DLD1 (cell line): Measurements from ENCODE around the gene SLC7A6.

Experiments used
- in situ Hi-C: cut with HindIII; loops from 2 replicates; pipeline ENCODE4 v1.10.0; 2017; ENCODE audit warnings: low sequenced_read_pairs

SLC7A6 gene

DNA sequence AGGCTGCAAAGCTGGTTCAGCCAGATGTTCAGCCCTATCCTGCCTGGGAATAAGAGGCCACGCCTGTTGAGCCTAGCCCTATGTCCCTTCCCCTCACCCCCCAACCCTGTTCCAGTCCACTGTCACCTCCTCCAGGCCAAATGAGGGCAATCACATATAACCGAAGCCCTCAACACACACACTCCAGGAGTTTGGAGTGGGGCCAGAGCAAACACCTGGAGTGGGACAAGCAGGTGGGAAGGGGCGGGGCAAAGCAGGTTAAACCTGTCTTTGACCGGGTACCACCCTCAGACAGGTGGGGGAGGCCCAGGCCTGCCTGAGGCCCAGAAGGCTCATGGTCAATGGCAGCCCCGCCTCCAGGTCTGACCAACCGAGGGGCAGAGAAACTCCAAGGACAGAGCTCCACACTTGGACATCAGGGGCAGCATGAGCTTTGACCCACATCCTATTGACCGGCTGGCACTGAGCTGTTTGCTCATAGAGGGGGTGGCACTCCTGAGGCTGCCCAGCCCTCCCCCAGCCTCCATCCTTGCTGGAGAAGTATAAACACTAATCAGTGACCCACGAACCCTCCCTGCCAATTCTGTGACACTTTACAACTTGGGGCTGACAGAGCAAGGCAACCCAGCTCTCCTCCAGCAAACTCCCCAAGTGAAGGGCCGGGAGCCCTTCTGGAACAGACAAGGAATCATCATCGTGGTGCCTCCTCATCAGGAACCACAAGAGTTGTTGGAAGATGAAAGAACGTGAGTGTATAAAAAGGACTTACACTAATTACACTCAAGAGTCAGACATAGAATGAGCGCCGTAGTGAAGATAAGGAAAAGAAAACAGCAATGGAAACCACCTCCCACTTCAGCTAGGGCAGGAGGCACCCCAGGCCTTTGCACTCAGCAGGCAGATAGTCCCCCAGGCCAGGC lies 29.9 kb upstream of the SLC7A6 start:
- in situ Hi-C loops, result no loop called here

DNA sequence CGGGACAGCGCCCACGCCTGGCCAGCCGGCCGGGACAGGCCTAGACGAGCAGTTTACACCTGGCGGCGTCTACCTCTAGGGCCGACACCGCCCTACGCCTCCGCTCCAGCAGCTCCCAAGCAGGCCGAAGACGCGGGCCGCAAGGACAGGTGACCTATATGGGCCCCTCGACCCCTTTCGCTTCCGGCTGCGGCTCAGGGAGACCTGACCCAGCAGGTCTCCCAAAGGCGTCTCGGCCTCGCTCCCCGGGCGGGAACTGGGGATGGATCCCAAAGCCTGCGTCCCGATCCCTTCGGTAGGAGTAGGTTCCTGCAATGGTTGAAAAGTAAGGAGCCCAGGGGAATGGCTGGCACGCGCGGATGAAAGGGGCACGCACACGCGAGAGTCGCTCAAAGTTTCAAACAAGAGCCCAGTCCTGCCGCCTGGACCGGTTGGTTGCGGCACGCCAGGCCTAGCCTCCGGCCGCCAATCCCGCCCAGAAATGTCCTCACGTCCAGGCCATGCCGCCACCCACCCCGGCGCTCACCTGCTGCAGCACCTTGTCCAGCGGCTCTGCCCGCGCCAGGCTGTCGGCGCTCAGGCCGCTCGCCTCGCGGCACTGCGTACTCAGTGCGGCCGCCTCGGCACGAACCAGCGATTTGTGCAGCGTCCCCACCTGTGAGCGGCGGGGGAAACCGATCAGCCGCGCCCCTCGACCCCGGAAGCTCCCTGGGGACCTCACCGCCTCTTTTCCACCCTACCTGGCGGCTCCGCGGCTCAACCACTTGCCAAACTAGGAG lies 29.0 kb upstream of the SLC7A6 start:
- in situ Hi-C loops, result no loop called here

DNA sequence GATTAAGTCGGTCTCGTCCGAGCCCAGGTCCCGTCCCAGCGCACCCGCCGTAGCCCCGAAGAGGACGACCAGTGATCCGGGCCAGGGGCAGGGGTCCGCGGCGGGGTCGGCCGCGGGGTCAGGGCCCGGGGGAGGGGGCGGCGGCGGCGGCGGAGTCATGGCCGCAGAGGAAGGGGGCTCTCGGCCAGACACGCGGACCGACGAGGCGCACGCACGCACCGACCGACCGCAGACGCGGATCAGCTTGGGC lies 28.5 kb upstream of the SLC7A6 start, which contains the start of gene ESRP2:
ESRP2 (minus strand) TSS at position 241 of the 250 bp plus-strand sequence; CDS start at position 159, 82 bp downstream.
- in situ Hi-C loops, result no loop called here

DNA sequence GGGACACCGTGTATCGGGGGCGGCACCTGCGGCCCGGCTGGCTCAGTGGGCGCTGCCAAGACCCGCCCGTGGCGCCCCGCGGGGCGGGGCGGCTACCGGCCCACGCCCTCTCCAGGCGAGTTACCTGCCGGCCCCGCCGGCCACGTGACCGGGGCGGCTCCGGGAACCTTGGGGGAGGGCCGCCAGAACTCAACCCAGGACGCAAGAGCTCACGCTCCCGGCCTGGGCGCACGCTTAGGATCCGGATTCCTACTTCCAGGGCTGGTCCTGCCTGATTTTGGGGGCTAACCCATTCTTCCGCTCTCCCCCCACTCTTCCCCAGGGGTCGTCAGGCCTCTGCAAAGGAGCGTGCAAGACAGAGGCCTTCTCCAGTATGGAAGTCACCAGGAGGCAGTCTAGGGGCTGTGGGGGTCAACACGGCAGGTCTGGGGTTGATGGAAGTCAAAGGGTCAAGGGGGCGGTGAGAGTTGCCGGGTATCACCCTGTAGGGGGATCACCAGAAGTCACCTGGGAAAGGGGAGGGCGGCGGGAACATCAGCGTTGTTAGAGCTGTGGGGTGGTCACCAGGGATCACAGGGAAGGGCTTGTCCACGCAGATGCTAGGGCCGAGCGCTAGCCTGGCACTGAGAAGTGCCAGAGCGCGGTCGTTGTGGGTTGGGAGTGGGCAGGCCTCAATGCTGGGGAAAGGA lies 28.0 kb upstream of the SLC7A6 start:
- in situ Hi-C loops, result no loop called here

DNA sequence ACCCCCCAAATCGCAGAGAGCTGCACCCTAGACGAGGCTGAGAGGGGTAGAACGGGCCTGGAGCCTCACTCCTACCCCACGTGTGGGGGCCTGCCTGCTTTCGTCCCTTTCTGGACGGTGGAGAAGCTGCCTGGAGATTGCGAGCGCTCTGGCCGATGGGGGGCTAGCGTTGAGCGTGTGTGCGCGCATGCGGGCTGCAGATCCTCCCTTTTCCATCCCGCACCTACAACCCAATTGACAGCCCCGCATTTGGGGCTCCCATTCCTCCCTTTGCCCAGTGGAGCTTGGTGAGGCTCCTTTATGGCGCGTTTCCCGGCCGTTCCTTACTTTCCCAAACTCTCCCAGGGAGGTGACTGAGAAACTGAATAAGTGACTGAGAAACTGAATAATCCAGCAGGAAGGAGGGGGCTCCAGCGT lies 27.5 kb upstream of the SLC7A6 start:
- in situ Hi-C loops, result no loop called here

DNA sequence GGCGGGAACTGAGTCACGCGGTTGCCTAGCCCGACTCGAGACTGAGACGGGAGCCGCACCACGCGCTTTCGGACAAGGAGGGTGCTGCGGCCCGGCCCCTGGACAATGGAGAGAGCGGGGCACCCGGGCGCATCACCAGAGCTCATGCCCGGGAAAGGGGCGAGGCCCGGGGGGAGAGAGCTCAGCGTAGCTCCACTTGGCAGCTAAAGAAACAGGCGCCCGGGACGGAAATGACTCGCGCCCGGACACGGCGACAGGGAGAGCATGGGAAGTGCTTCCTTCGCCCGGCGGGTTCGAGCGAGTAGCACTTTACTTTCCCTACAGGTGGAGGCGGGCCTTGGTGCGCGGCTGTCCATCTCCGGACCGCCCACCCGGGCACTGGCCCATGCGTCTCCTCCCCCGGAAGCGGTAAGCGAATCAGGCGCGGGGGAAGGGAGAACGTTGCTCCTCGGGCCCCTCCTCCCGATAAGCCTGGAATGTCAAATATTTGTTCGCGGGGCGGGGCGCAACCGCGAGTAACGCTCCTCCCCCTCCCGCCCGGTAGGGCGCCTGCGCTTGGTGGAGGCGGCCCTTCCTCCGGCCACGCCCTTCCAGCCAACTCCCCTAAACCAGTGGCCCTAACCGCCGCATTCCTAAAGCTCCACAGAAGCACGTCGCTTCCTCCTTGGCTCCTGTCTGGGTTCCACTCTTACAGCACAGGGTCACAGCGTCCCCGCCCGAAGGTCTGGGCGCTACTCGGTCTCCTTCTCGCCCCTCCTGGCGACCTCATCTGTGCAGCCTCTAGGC lies 26.9 kb upstream of the SLC7A6 start:
- in situ Hi-C loops, result no loop called here

DNA sequence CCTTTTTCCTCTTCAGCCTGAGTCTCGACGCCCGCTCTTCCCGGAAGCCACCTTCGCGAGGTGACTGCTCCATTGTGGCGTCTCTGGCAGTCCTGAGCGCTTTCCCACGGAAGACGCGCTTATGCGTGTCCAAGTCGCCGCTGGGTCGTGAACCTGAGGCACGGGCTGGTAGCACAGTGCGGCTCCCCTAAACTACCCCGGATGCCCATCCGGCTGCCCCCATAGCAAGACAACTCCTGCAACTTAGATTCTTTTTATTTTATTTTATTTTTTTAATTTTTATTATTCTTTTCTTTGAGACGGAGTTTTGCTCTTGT lies 26.3 kb upstream of the SLC7A6 start:
- in situ Hi-C loops, result no loop called here

DNA sequence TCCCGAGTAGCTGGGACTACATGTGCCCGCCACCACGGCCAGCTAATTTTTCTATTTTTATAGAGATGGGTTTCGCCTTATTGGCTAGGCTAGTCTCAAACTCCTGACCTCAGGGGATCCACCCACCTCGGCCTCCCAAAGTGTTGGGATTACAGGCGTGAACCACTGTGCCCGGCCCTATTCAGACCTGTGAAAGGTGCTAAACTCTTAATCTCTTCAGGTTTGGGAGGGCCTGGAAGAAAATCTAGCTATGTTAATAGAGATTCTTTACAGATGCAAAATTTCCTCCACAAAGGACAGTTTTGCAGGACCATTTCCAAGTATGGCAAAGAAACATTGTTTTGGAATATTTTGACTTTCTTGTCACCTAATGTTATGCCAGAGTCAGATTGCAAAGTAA lies 22.2 kb upstream of the SLC7A6 start:
- in situ Hi-C loops, result no loop called here

DNA sequence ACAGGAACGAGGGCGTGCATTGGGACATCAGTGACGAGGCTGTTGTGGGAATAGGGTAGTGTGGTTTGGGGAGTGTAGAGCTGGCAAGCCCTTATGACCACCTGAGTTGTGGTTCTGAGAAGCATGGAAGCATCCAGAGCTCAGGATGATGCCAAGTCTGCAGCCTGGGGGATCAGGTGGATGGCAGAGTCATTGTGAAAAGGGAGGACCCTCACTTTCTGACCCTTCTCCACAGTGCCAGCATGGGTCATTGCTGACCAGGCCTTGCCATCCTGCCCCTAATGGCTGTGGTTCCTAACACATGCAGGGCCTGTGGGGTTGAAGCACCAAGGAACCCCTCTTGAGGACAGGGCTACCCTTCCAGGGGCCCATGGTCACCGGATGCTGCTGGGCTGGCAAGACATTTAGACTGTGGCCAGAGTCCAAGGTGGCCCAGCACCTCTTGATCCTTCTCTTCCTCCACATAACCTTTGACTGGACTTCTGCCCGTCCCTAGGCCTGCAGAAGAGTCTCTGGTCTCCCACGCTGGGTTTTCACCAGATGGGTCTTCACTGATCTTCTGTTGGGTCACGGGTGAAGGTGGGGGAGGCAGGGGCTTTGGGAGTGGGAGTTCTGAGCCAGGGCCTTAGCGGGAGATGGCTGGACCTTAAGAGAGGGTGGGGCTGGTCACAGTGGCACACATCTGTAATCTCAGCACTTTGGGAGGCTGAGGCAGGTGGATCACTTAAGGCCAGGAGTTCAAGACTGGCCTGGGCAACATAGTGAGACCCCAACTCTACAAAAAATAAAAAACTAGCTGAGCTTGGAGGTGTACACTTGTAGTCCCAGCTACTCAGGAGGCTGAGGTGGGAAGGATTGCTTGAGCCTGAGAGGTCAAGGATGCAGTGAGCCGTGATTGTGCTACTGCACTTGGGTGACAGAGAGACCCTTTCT lies 21.1 kb upstream of the SLC7A6 start:
- in situ Hi-C loops, result no loop called here

DNA sequence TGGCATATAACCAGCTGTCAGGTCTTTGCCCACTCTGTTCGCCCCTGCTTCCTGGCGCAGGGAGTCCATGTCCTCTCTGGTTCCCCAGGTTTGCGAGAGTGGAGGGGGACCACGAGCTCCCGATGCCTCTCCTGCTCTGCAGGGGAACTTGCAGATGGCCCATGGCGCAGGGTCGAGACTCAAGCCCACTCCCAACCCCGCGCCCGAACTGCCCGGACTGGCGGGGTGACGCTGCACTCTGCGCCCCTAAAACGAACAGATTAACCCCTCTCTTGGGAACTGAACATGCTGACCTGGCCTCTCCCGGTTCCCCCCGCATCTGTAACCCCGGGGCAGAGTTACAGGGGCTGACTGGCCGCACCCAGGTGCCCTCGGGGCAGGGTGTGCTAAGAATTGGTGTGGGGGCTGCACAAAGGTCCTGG lies 19.8 kb upstream of the SLC7A6 start:
- in situ Hi-C loops, result no loop called here

DNA sequence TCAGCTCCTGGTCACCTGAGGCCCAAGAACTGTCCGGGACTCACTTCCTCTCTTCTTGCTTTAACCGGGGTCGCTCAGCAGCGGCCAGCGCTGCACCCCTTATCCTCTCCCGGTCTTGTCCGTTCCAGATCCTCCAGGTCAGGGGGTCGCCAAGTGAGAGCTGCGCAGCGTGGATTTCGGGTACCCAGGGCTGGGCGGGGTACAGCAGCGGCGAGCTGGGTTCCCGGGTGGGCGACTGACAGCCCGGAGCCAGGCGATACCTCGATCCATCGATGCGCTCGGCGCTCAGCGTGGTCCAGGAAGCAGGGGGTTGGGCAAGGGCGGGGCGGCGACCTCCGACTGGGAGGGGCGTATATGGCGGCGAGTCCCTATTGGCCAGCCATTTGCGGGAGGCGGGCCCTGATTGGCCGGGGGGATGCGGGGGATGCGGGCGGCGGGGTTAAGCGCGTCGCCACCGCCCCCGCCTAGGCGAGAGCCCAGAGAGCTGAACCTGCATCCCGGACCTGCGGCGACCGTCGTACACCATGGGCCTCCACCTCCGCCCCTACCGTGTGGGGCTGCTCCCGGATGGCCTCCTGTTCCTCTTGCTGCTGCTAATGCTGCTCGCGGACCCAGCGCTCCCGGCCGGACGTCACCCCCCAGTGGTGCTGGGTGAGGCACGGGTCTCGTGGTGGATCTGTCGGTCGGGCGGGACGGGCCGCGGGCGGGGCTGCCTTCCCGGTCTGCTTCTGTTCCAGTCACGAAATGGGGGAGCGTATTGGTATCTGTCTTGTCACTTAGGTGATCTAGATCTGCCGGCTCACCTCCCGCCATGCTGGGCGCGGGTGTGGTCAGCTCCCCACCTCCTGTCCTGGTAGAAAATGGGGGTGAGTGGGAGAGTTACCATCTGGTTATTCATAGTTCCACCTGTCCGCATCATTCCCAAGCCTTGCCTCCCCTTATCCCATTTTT lies 19.1 kb upstream of the SLC7A6 start, which contains the start of gene PLA2G15:
PLA2G15 (plus strand) TSS at position 471 of the 951 bp plus-strand sequence; CDS start at position 525, 54 bp downstream.
- in situ Hi-C loops, result no loop called here

DNA sequence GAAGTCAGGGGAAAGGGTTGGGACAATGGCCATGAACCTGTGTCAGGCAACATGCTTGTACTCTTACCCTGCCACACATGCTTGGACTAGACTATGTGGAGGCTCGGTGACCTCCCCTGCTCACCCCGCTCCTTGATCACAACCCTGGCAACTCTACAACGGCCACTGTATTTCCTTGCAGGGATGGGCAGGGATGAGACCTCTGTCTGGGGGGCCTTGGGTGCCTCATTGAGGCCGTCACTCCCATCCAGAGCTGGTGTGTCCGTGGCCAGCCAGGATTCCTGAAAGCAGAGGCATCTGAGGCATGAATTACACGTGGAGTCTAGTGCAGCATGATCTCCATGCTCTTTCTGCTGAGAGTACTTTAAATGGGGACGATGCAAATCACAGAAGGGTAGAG lies 18.2 kb upstream of the SLC7A6 start:
- in situ Hi-C loops, result no loop called here

DNA sequence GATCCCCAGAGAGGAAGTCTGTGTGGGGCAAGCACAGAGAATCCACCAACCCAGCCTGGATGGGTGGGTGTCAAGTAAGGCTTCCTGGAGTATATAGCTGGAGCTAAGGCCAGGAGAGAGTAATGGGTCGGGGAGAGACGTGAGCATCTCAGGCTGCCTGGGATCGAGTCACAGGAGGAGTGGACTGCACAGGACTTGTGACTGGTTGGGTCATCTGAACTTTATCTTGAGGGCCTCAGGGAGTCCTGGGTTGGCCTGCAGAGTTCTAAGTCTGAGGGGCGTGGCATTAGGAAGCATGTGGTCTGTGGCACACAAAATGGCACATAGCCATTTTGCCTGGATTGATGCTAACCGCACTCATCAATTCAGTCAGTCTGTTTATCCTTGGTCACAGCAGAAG lies 17.7 kb upstream of the SLC7A6 start:
- in situ Hi-C loops, result no loop called here

DNA sequence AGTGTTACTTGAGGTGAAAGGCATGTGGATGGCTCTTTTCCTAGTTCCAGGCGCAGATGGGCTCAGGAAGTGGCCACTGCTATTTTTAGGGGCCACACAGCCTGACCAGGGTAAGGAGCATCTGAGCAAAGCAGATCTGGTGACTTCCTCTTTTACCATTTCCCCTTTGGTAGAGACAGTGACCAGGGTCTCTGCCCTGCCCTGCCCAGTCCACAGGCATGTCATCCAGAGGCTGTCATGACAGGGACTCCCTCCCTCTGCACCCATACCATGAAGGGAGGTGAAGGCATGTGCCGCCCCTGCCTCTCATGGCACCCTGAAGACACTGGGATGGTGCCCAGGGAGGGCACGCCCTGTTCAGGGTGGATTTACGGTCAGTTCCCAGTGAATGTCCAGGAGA lies 16.9 kb upstream of the SLC7A6 start:
- in situ Hi-C loops, result no loop called here

DNA sequence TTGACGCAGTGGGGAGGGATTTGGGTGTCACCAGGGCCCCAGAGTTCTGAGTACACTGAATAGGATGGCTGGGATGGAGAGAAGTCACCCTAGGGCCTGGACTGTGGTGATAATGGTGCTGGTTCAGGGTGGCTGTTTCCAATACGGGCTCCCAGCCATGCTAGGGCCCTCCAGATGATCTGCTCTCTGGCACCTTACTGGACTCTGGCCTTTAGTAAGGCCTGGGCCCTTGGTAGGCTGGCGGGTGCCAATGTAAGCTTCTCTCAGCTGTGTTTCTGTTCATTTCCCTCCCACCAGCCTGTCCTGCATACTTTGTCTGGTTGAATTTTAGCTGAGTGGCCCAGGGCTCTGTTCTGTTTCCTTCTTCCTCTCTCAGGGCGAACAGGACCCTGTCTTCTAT lies 16.4 kb upstream of the SLC7A6 start:
- in situ Hi-C loops, result no loop called here

DNA sequence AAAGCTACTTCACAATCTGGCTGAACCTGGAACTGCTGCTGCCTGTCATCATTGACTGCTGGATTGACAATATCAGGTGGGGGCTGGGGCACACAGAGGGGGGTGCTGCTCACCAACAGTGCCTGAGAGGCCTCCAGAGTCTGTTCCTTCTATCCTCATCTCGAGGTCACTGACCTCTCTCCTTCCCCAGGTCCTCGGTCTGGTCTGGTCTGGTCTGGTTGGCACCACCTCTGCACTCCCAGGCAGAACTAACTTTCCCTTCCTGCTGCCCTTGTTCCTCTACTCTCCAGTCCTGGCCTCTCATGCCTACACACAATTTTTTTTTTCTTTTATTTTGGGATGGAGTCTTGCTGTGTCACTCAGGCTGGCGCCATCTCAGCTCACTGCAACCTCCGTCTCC lies 15.0 kb upstream of the SLC7A6 start:
- in situ Hi-C loops, result no loop called here

DNA sequence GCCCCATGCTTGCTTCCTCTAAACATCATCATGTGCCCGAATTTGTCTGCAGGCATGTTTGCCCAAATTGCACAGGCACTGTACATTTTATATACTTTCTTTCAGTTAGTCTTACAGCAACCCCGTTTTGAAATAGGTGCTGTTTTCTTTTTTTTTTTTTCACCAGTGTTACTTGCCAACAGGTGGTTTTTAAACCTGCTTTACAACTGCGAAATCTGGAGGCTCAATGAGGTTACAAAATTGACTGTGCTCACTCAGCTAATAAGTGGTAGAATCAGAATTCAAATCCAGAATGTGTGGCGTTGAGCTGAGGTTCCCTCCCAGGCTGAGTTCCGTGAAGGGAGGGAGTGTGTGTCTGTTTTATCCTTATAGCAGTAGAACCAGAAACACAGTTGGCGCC lies 13.4 kb upstream of the SLC7A6 start:
- in situ Hi-C loops, result no loop called here

DNA sequence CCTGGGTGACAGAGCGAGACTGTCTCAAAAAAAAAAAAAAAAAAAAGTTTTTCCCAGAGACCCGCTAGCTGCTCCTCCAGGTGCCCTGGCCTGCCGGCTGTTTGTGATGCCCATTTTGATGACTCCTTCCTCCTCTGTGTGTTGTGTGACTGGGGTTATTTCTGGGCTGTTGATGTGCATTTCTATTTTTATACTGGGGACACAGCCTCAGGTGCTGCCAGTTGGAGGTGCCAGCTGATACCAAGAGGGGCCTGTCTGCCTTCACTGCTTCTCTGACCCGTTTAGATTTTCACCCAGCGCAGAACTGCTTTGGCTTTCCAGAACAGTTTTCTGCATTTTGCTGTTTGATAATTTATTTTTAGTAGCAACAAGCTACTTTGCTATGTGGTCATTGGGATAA lies 12.5 kb upstream of the SLC7A6 start:
- in situ Hi-C loops, result no loop called here

DNA sequence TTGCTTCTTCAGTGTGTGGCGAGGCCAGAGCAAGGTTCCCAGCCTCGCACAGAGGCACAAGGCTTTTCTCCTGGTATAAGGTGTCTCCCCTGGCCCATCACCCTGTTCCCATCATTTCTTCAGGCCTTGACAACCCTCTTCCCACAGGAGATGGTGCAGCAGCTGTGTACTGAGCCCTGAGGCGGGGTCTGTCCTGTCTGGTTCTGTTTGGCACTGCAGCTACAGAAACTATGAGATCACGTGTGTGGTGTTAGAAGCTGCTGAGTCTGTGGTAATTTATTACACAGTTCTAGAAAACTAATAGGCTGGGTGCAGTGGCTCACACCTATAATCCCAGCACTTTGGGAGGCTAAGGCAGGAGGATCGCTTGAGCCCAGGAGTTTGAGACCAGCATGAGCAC lies 11.9 kb upstream of the SLC7A6 start:
- in situ Hi-C loops, result no loop called here
